Fibroblast of lung (primary cell): ENCODE data around the gene ZER1. TPM values are rescaled to one million over a fixed set of nuclear protein-coding genes. Genes with fewer than 3 reads are reported as not detected.

Source experiments
- DNase-seq, 2 donors: peaks; one replicate each; pipeline versions ENCODE4 v3.0.0 to v3.0.0-alpha.2; 2010; ENCODE audit warnings: low read depth in 2 of 2
- H2AFZ ChIP-seq: 2 replicates; pipeline ENCODE4 v1.5.1; 2012; ENCODE audit warnings: low read length, control low read depth, inconsistent platforms
- H3K27ac ChIP-seq: 2 replicates; pipeline ENCODE4 v1.5.1; 2011; ENCODE audit warnings: low read length, control low read depth; ENCODE audit not compliant: insufficient read depth
- H3K27me3 ChIP-seq: 2 replicates; pipeline ENCODE4 v1.5.1; 2011; ENCODE audit warnings: mild to moderate bottlenecking, low read length; ENCODE audit not compliant: control insufficient read depth, insufficient read depth
- H3K36me3 ChIP-seq: 2 replicates; pipeline ENCODE4 v1.5.1; 2011; ENCODE audit warnings: low read length; ENCODE audit not compliant: control insufficient read depth, insufficient read depth
- H3K4me1 ChIP-seq: 2 replicates; pipeline ENCODE4 v1.5.1; 2011; ENCODE audit warnings: low read length; ENCODE audit not compliant: control insufficient read depth, insufficient read depth; ENCODE audit errors: extremely low read depth
- H3K4me2 ChIP-seq: 2 replicates; pipeline ENCODE4 v1.5.1; 2011; ENCODE audit warnings: low read length, control low read depth; ENCODE audit not compliant: insufficient read depth; ENCODE audit errors: extremely low read depth
- H3K4me3 ChIP-seq, 4 experiments: fragments of 200-600 bp in 1 of 4; sonication (generic) in 1 of 4; replicated peaks in 1 of 4; 2 replicates each; pipeline ENCODE4 v1.5.1; 2011 to 2016; ENCODE audit warnings: low read length in 4 of 4, low read depth in 3 of 4, mild to moderate bottlenecking in 3 of 4, control low read depth in 2 of 4, inconsistent platforms in 1 of 4, mixed read lengths in 1 of 4; ENCODE audit not compliant: insufficient read depth in 1 of 4; ENCODE audit errors: control extremely low read depth in 1 of 4
- H3K79me2 ChIP-seq: 2 replicates; pipeline ENCODE4 v1.5.1; 2012; ENCODE audit warnings: mild to moderate bottlenecking, low read length, inconsistent platforms; ENCODE audit not compliant: control insufficient read depth, insufficient read depth
- H3K9ac ChIP-seq: 2 replicates; pipeline ENCODE4 v1.5.1; 2011; ENCODE audit warnings: mild to moderate bottlenecking, low read length, control low read depth; ENCODE audit not compliant: insufficient read depth
- H3K9me3 ChIP-seq: 2 replicates; pipeline ENCODE4 v1.5.1; 2012; ENCODE audit warnings: low read depth, low read length; ENCODE audit not compliant: control insufficient read depth, insufficient read depth
- H4K20me1 ChIP-seq: 2 replicates; pipeline ENCODE4 v1.5.1; 2011; ENCODE audit warnings: low read length; ENCODE audit not compliant: control insufficient read depth, insufficient read depth; ENCODE audit errors: extremely low read depth
- CTCF ChIP-seq, 2 donors: IDR thresholded peaks in 1 of 2; conservative IDR thresholded peaks in 1 of 2; 1 replicate in 1 of 2; 2 replicates in 1 of 2; pipeline ENCODE4 v1.5.1; 2011 to 2012; ENCODE audit warnings: low read length in 2 of 2, control low read depth in 1 of 2, inconsistent platforms in 1 of 2, low read depth in 1 of 2, mild to moderate bottlenecking in 1 of 2
- EZH2 ChIP-seq: IDR thresholded peaks from 2 replicates; pipeline ENCODE4 v1.5.1; 2012; ENCODE audit warnings: low read length, control low read depth, mild to moderate bottlenecking; ENCODE audit errors: missing control alignments
- polyA plus RNA-seq, 2 donors: library from polyadenylated mRNA; depleted of rRNA in 1 of 2; stranded (reverse) in 1 of 2; unstranded in 1 of 2; fragments of >200 nt; gene quantifications; 2 replicates each; pipeline ENCODE4 v1.2.1, GENCODE V29; 2011 to 2012; ENCODE audit warnings: missing spikeins in 1 of 2
- total RNA-seq: library from RNA; depleted of rRNA; stranded (reverse); fragments of >200 nt; gene quantifications from 2 replicates; pipeline ENCODE4 v1.2.1, GENCODE V29; 2014

The ZER1 gene
- total and polyA plus RNA-seq, 2 donors (not counting 1 experiment from before 2014, with no cell fraction given) = 21.5 to 26.3 TPM

GRCh38 chr9:128819716-128820664 lies 48.3 kb upstream of the ZER1 start:
- Histone ChIP-seq H3K9ac (no peak overlapping the region), H3K4me3 (peak overlapping the region in 1 of 4 experiments; percentile 64), H3K4me2 (peak overlapping the region; percentile 79)

GRCh38 chr9:128818839-128819715 lies 47.4 kb upstream of the ZER1 start:
- H3K79me2 ChIP-seq = peaks cover 2% of the 10 kb centered on the region
- H2AFZ ChIP-seq = peak overlapping the region; percentile 59
- H3K9ac ChIP-seq = peak overlapping the region; percentile 77
- H3K36me3 ChIP-seq = peaks cover 18% of the 10 kb centered on the region
- H3K4me2 ChIP-seq = peak overlapping the region; percentile 79
- H3K4me1 ChIP-seq = peaks cover 7% of the 10 kb centered on the region
- H3K27me3 ChIP-seq = no peaks in the 10 kb centered on the region
- no peaks in the 10 kb centered on the region for H3K9me3 ChIP-seq
- DNase-seq = no peak
- peak overlapping the region; percentile 67 for H3K27ac ChIP-seq
- H4K20me1 ChIP-seq = no peaks in the 10 kb centered on the region
- peak overlapping the region; percentile 43 to 65 (median 62) for H3K4me3 ChIP-seq
- TF ChIP-seq CTCF (conservative IDR thresholded peaks at IDR 0.05 in 1 of 2, IDR thresholded peaks at IDR 0.05 in 1 of 2; ENCODE audit: low read depth in 1 of 2, low read length in 2 of 2) (no peak), EZH2 (no peak)

More at GRCh38 chr9:128819716-128820664, 48.3 kb upstream of the ZER1 start:
- Histone ChIP-seq H3K27me3 (no peaks in the 10 kb centered on the region), H2AFZ (no peak overlapping the region), H3K36me3 (peaks cover 18% of the 10 kb centered on the region), H3K79me2 (peaks cover 2% of the 10 kb centered on the region), H4K20me1 (no peaks in the 10 kb centered on the region), H3K9me3 (no peaks in the 10 kb centered on the region), H3K4me1 (peaks cover 7% of the 10 kb centered on the region), H3K27ac (no peak overlapping the region)
- TF ChIP-seq EZH2 = no peak
- TF ChIP-seq CTCF (conservative IDR thresholded peaks at IDR 0.05 in 1 of 2, IDR thresholded peaks at IDR 0.05 in 1 of 2; ENCODE audit: low read depth in 1 of 2, low read length in 2 of 2) = no peak
- DNase-seq = peak in 1 of 2 donors; percentile 8
